GM18519 (cell line): ENCODE measurements around the gene CFAP43.
"Not testable (repeated sequence)": the region's sequence is repeated elsewhere in the genome, so short reads cannot be mapped to it uniquely, and the experiment has no call there.

ENCODE experiments used
- ATAC-seq: cut with Tn5 transposase; IDR thresholded peaks from one replicate; pipeline ENCODE4 v1.9.1; 2021; ENCODE audit warnings: mild to moderate bottlenecking, moderate library complexity; ENCODE audit not compliant: unreplicated experiment, low FRiP score

The CFAP43 gene

GRCh38 chr10:104234934-104235333 lies 2.8 kb upstream of the CFAP43 start:
- no peak for ATAC-seq

GRCh38 chr10:104233817-104234216 lies 1.7 kb upstream of the CFAP43 start:
- ATAC-seq, result no peak

- ATAC-seq, result no peak
Observed at GRCh38 chr10:104232613-104233102, 494 bp upstream of the CFAP43 start.

- ATAC-seq, result no peak
Observed at GRCh38 chr10:104230490-104230889, 1.7 kb downstream of the CFAP43 start.

GRCh38 chr10:104223304-104223703 lies 8.9 kb downstream of the CFAP43 start:
- no peak for ATAC-seq

GRCh38 chr10:104220522-104220921 lies 11.6 kb downstream of the CFAP43 start:
- no peak for ATAC-seq

- ATAC-seq, result no peak
Observed at GRCh38 chr10:104218751-104219150, 13.4 kb downstream of the CFAP43 start.

GRCh38 chr10:104216631-104217030 lies 15.5 kb downstream of the CFAP43 start:
- no peak for ATAC-seq

GRCh38 chr10:104209575-104210198 lies 22.5 kb downstream of the CFAP43 start:
- ATAC-seq, result no peak

GRCh38 chr10:104208730-104209129 lies 23.4 kb downstream of the CFAP43 start:
- no peak for ATAC-seq

- no peak for ATAC-seq
Observed at GRCh38 chr10:104202231-104202630, 29.9 kb downstream of the CFAP43 start.

- ATAC-seq, result no peak
Observed at GRCh38 chr10:104201636-104202035, 30.5 kb downstream of the CFAP43 start.

- no peak for ATAC-seq
Observed at GRCh38 chr10:104199567-104199966, 32.6 kb downstream of the CFAP43 start.

- ATAC-seq, result no peak
Observed at GRCh38 chr10:104197364-104197763, 34.8 kb downstream of the CFAP43 start.

GRCh38 chr10:104195706-104196105 lies 36.5 kb downstream of the CFAP43 start:
- ATAC-seq, result no peak

GRCh38 chr10:104193787-104194186 lies 38.4 kb downstream of the CFAP43 start:
- ATAC-seq, result no peak

GRCh38 chr10:104190695-104191094 lies 41.5 kb downstream of the CFAP43 start:
- ATAC-seq, result no peak

GRCh38 chr10:104183682-104184081 lies 48.5 kb downstream of the CFAP43 start:
- ATAC-seq, result no peak

- ATAC-seq, result not testable (repeated sequence)
Observed at GRCh38 chr10:104174136-104174535, 58.0 kb downstream of the CFAP43 start.

GRCh38 chr10:104170610-104171254 lies 61.4 kb downstream of the CFAP43 start:
- ATAC-seq, result no peak

GRCh38 chr10:104155591-104155990 lies 76.6 kb downstream of the CFAP43 start:
- ATAC-seq, result no peak

GRCh38 chr10:104151737-104152136 lies 80.4 kb downstream of the CFAP43 start:
- no peak for ATAC-seq
